Measurements from ENCODE around the gene MASP2.

MASP2 gene

DNA sequence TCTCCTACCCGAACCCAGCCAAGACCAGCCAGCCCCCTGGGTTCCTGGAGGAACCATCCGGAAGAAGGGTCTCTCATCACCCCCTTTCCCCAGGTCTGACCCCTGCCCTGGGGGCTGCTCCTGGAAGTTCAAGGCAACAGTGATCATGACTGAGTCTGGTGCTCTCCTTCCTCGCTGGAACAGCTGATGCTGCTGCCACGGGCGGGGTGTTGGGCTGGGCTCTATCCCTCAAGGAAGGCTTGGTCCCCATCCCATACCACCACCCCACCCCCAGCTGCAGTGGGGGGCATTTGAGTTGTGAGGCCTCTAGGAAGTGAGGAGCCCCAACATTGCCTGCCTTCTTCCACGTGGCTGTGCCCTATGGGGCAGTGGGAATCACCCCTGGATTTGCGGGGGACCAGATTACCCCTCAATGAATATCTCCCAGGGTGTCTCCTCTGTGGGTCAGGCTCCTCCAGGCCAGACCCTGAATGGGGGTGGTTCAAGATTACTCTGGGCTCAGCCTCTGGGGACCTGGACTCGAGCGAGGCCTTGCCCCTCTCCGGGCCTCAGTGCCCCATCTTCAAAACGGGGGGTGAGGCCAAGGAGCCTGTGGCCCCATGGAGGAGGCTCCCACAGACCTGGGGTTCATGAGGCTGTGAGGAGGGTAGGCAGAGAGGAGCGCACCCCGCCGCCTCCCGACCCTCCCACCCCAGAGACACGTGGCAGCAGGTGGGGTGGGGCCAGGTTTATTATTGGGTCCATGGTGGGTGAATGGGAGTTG, 2.8 kb downstream of the MASP2 start:
- no peak for TF ChIP-seq REST (IDR thresholded peaks at IDR 0.05; ENCODE audit: insufficient read depth in 1 of 2, low read depth in 2 of 2, low read length in 2 of 2)
- TF ChIP-seq SIN3A (IDR thresholded peaks at IDR 0.05; ENCODE audit: borderline replicate concordance, insufficient read depth, low read length) = no peak
- no peak for TF ChIP-seq POLR2AphosphoS5 (IDR thresholded peaks at IDR 0.05; ENCODE audit: low read depth, low read length)
- TF ChIP-seq FOXP2 (optimal IDR thresholded peaks at IDR 0.05; ENCODE audit: borderline replicate concordance, extremely low read depth, extremely low read length, insufficient read depth) = no peak
- TF ChIP-seq TAF1 (IDR thresholded peaks at IDR 0.05; ENCODE audit: borderline replicate concordance, insufficient read depth, low read length) = no peak

GRCh38 chr1:11042995-11043874, 3.8 kb downstream of the MASP2 start:
- TF ChIP-seq TAF1 (IDR thresholded peaks at IDR 0.05; ENCODE audit: borderline replicate concordance, insufficient read depth, low read length) = no peak
- no peak for TF ChIP-seq POLR2AphosphoS5 (IDR thresholded peaks at IDR 0.05; ENCODE audit: low read depth, low read length)
- TF ChIP-seq REST (IDR thresholded peaks at IDR 0.05; ENCODE audit: insufficient read depth in 1 of 2, low read depth in 2 of 2, low read length in 2 of 2) = no peak
- no peak for TF ChIP-seq FOXP2 (optimal IDR thresholded peaks at IDR 0.05; ENCODE audit: borderline replicate concordance, extremely low read depth, extremely low read length, insufficient read depth)
- no peak for TF ChIP-seq SIN3A (IDR thresholded peaks at IDR 0.05; ENCODE audit: borderline replicate concordance, insufficient read depth, low read length)

GRCh38 chr1:11042065-11042464, 5.0 kb downstream of the MASP2 start:
- no peak for TF ChIP-seq FOXP2 (optimal IDR thresholded peaks at IDR 0.05; ENCODE audit: borderline replicate concordance, extremely low read depth, extremely low read length, insufficient read depth)
- no peak for TF ChIP-seq SIN3A (IDR thresholded peaks at IDR 0.05; ENCODE audit: borderline replicate concordance, insufficient read depth, low read length)

- no peak for TF ChIP-seq FOXP2 (optimal IDR thresholded peaks at IDR 0.05; ENCODE audit: borderline replicate concordance, extremely low read depth, extremely low read length, insufficient read depth)
- no peak for TF ChIP-seq SIN3A (IDR thresholded peaks at IDR 0.05; ENCODE audit: borderline replicate concordance, insufficient read depth, low read length)
- no peak for TF ChIP-seq TAF1 (IDR thresholded peaks at IDR 0.05; ENCODE audit: borderline replicate concordance, insufficient read depth, low read length)
- TF ChIP-seq POLR2AphosphoS5 (IDR thresholded peaks at IDR 0.05; ENCODE audit: low read depth, low read length) = no peak
- TF ChIP-seq REST (IDR thresholded peaks at IDR 0.05; ENCODE audit: insufficient read depth in 1 of 2, low read depth in 2 of 2, low read length in 2 of 2) = no peak
Observed at GRCh38 chr1:11041048-11041447, 6.0 kb downstream of the MASP2 start.

DNA sequence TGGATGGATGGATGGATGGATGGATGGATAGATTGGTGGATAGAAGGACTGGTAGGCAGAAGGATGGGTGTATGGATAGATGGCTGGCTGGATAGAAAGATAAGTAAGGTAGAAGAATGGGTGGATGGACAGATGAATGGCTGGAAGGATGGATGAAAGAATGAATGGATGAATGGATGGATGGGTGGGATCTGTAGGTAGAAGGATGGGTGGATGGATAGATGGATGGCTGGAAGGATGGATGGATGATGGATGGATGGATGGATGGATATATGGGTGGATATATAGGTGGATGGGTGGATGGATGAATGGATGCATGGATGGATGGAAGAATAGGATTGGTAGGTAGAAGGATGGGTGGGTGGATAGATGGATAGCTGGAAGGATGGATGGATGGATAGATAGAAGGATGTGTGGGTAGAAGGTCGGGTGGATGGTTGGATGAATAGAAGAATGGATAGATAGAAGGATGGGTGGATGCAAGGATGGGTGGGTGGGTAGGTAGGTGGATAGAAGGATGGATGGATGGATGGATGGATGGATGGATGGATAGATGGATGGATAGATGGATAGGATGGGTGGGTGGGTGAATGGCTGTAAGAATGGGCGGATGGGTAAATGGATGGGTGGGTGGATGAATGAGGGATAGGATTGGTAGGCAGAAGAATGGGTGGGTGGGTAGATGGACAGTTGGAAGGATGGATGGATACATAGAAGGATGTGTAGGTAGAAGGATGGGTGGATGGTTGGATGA, 7.5 kb downstream of the MASP2 start:
- no peak for TF ChIP-seq REST (IDR thresholded peaks at IDR 0.05; ENCODE audit: insufficient read depth in 1 of 2, low read depth in 2 of 2, low read length in 2 of 2)
- TF ChIP-seq TAF1 (IDR thresholded peaks at IDR 0.05; ENCODE audit: borderline replicate concordance, insufficient read depth, low read length) = no peak
- no peak for TF ChIP-seq SIN3A (IDR thresholded peaks at IDR 0.05; ENCODE audit: borderline replicate concordance, insufficient read depth, low read length)
- TF ChIP-seq FOXP2 (optimal IDR thresholded peaks at IDR 0.05; ENCODE audit: borderline replicate concordance, extremely low read depth, extremely low read length, insufficient read depth) = no peak
- TF ChIP-seq POLR2AphosphoS5 (IDR thresholded peaks at IDR 0.05; ENCODE audit: low read depth, low read length) = no peak
